MM.1S (cell line): Measurements from ENCODE around the gene CABP4.

Source experiments
- EZH2 ChIP-seq: fragments of 300-600 bp; sonication (generic); optimal IDR thresholded peaks from 2 replicates; pipeline ENCODE3; 2017; ENCODE audit warnings: low read depth, mild to moderate bottlenecking, antibody characterized with exemption, low read length, mixed read lengths
- EZH2phosphoT487 ChIP-seq: fragments of 300-600 bp; sonication (generic); IDR thresholded peaks from 2 replicates; pipeline ENCODE4 v1.6.1; 2018; ENCODE audit warnings: antibody characterized with exemption, low read length

DNA sequence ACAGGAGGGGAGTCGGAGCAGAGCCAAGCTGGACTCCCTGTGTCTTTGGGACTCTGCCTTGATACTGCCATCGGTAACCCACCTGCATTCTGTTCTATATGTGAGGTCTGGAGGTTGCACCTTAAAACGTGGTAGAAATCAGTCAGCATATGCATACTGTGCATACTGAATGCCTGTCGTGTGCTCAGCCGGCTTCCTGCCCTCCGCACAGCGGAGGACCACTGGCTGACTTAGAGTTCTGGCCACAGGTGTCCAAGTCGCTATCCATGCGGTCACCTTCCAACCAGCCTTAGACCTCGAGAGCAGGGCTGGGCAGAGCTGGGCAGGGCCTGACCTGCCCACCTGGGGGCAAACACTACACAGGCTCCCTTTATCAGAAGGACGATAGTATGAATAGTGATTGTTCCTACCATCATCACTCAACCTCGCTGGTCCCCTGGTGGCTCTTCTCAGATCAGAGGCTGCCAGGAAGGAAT is 47.4 kb upstream of the CABP4 start:
- TF ChIP-seq EZH2phosphoT487 (no peak), EZH2 (no peak)
